Chondrocyte (in vitro differentiated cells): ENCODE data around the gene SSNA1. TPM values are rescaled to one million over a fixed set of nuclear protein-coding genes. Genes with fewer than 3 reads are reported as not detected.

Experiments used
- DNase-seq: peaks from one replicate; pipeline ENCODE4 v3.0.0; 2021; ENCODE audit warnings: mixed read lengths, low spot score
- H3K27ac Mint-ChIP-seq: one replicate; pipeline ENCODE4 v1.8.0; 2021; ENCODE audit warnings: mild to moderate bottlenecking, moderate library complexity, mixed read lengths; ENCODE audit not compliant: unreplicated experiment
- H3K27me3 Mint-ChIP-seq: 2 replicates; pipeline ENCODE4 v1.8.0; 2021; ENCODE audit warnings: low read depth, mixed read lengths
- H3K36me3 Mint-ChIP-seq: 2 replicates; pipeline ENCODE4 v1.8.0; 2021; ENCODE audit warnings: low read depth, mixed read lengths
- H3K4me1 Mint-ChIP-seq: 2 replicates; pipeline ENCODE4 v1.8.0; 2021; ENCODE audit warnings: low read depth, mild to moderate bottlenecking, mixed read lengths
- H3K4me3 Mint-ChIP-seq: one replicate; pipeline ENCODE4 v1.8.0; 2021; ENCODE audit warnings: mild to moderate bottlenecking, moderate library complexity, mixed read lengths; ENCODE audit not compliant: unreplicated experiment
- H3K9me3 Mint-ChIP-seq: 2 replicates; pipeline ENCODE4 v1.8.0; 2021; ENCODE audit warnings: low read depth, mixed read lengths
- total RNA-seq: library from RNA; stranded (reverse); gene quantifications from 3 replicates; pipeline ENCODE4 v1.2.1, GENCODE V29; 2021
- TF ChIP-seq, protein P1 (sequence below): fragments of 200-600 bp; sonication (generic); IDR thresholded peaks from 2 replicates; pipeline ENCODE4 v1.5.0; 2021; ENCODE audit warnings: antibody characterized with exemption, mild to moderate bottlenecking, moderate library complexity

Gene SSNA1
- total RNA-seq, 1 donor from 2014 or later, result 55.5 TPM

DNA sequence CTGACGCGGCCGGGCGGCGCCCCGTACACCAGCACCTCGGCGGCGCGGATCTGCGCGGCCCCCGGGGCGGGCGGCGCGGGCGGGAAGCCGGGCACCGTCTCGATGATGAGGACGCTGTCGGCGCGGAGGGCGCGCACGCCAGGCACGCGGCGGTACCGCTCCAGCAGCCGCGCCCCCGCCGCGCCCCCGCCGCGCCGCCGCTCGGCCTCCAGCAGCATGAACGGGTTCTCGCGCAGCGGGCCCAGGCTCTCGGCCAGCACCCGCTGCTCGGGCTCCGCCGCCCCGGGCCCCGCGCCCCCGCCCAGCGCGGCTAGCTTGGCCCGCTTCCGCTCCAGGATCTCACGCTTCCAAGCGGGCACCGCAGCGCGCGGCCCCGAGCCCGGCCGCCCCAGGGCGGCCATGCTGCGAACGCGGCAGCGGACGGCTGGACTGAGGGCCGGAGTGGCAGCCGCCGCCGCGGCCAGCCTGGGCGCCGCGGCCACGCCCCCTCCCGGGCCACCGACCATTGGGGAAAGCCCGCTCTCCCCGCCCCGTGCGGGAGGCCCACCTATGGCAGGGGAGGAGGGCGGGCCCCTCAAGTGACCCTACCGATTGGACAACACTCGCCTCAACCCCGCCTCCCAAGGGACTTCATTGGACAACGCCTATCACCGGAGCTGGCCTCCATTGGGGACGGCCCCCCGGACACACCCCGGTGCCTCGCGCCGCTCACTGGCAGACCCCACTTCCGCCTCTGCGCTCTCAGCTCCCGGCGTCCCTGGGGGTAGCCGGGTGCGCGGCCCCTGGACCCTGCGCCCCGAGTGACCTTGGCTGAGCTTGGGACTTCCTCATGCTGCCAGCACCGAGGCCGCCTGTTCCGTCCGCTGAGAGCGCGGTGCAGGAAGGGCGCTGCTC lies 12.1 kb downstream of the SSNA1 start, which contains the start of gene TPRN:
Gene TPRN, minus strand, starts transcription at position 431 of the 894 bp plus-strand sequence. Its CDS starts 30 bp downstream, at position 401.
- Mint-ChIP-seq H3K4me1 (peaks cover 60% of the 10 kb centered on the region), H3K9me3 (no peaks in the 10 kb centered on the region), H3K27me3 (no peaks in the 10 kb centered on the region), H3K36me3 (no peaks in the 10 kb centered on the region), H3K4me3 (peak within 1 kb of the TSS; percentile 87), H3K27ac (peak within 1 kb of the TSS; percentile 79)
- DNase-seq, result peak; percentile 100
- TF ChIP-seq, protein P1, sequence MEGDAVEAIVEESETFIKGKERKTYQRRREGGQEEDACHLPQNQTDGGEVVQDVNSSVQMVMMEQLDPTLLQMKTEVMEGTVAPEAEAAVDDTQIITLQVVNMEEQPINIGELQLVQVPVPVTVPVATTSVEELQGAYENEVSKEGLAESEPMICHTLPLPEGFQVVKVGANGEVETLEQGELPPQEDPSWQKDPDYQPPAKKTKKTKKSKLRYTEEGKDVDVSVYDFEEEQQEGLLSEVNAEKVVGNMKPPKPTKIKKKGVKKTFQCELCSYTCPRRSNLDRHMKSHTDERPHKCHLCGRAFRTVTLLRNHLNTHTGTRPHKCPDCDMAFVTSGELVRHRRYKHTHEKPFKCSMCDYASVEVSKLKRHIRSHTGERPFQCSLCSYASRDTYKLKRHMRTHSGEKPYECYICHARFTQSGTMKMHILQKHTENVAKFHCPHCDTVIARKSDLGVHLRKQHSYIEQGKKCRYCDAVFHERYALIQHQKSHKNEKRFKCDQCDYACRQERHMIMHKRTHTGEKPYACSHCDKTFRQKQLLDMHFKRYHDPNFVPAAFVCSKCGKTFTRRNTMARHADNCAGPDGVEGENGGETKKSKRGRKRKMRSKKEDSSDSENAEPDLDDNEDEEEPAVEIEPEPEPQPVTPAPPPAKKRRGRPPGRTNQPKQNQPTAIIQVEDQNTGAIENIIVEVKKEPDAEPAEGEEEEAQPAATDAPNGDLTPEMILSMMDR, result no peak

DNA sequence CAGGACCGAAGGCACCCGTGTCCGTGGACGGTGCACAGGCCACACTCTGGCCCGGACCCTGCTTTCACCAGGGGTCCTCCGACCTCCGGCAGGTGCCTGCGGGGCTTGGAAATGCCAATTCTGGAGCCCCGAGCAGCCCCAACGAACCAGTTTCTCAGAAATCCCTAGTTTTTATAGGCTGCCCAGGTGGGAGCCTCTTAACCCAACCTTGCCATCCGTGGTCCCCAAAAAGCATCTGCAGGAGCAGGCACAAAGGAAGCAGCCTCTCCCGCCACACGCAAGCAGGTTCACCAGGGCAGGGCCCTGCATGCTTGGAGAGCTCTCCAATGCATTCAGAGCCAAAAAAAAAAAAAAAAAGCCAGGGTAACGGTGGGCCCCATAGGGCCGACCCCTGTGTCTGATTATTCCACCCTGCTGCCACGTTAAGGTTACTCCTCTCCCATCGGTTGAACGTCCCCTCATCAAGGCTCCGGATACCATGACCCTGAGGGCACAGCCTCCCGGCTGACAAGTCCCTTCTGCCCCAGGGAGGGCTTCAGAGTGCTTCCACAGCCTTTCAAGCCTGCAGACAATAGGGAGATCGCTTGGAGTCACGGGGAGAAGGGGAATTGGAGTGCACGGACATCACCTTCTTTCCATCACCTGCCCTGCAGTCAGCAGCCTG lies 12.9 kb downstream of the SSNA1 start:
- Mint-ChIP-seq H3K36me3 (no peaks in the 10 kb centered on the region), H3K4me1 (peaks cover 68% of the 10 kb centered on the region), H3K27ac (peak overlapping the region; percentile 54), H3K27me3 (no peaks in the 10 kb centered on the region), H3K4me3 (peak overlapping the region; percentile 71), H3K9me3 (no peaks in the 10 kb centered on the region)
- DNase-seq, result no peak
- TF ChIP-seq, protein P1, result no peak

DNA sequence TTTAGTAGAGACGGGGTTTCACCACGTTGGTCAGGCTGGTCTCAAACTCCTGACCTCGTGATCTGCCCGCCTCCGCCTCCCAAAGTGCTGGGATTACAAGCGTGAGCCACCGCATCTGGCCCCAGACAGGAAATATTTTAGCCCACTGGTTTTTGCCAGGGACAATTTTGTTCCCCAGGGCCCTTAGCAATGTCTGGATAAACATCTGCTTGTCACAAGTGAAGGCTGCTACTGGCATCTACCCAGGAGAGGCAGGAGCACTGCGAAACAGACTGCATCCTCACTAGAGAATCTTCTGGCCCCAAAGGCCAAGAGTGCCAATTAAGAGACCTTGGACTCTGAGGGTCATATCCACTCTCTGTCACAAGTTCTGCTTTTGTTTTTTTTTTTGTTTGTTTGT lies 14.5 kb downstream of the SSNA1 start:
- TF ChIP-seq, protein P1, result no peak
- Mint-ChIP-seq H3K4me1 (peaks cover 73% of the 10 kb centered on the region), H3K4me3 (peak overlapping the region; percentile 38), H3K9me3 (no peaks in the 10 kb centered on the region), H3K36me3 (peaks cover 2% of the 10 kb centered on the region), H3K27ac (peak overlapping the region; percentile 27), H3K27me3 (no peaks in the 10 kb centered on the region)
- DNase-seq, result no peak

DNA sequence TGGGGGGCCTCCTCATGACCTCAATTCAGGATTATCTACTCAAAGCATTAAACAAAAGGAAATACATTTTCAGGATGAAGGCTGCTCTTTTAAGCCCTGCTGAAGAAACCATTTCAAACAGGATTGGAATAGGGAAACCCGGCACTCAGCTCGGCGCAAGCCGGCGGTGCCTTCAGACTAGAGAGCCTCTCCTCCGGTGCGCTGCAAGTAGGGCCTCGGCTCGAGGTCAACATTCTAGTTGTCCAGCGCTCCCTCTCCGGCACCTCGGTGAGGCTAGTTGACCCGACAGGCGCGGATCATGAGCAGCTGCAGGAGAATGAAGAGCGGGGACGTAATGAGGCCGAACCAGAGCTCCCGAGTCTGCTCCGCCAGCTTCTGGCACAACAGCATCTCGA lies 16.3 kb downstream of the SSNA1 start:
- peaks cover 4% of the 10 kb centered on the region for H3K36me3 Mint-ChIP-seq
- H3K9me3 Mint-ChIP-seq, result no peaks in the 10 kb centered on the region
- H3K4me3 Mint-ChIP-seq, result peak overlapping the region; percentile 91
- H3K4me1 Mint-ChIP-seq, result peaks cover 58% of the 10 kb centered on the region
- H3K27me3 Mint-ChIP-seq, result no peaks in the 10 kb centered on the region
- no peak for DNase-seq
- TF ChIP-seq, protein P1, result no peak
- peak overlapping the region; percentile 87 for H3K27ac Mint-ChIP-seq
